B cell (primary cell): ENCODE data around the gene PWWP2B. TPM values are rescaled to one million over a fixed set of nuclear protein-coding genes. Genes with fewer than 3 reads are reported as not detected.
A peak's percentile ranks its signal among the peaks of the same experiment; 100 is the strongest.

Experiments
- ATAC-seq: fragments of 200-7000 bp; cut with Tn5 transposase; one replicate; pipeline ENCODE4 v1.10.0; 2021; ENCODE audit warnings: low read depth, mild to moderate bottlenecking, moderate number of reproducible peaks, moderate library complexity
- CTCF ChIA-PET: fragments of 350-600 bp; sonication (Branson Sonifier 250); formaldehyde crosslinking; loops from one replicate; lab custom pipeline; 2021; ENCODE audit warnings: antibody characterized with exemption, inconsistent platforms; lab: Charles Lee
- POLR2A ChIA-PET: fragments of 350-600 bp; sonication (Branson Sonifier 250); formaldehyde crosslinking; loops from one replicate; lab custom pipeline; 2021; ENCODE audit warnings: antibody characterized with exemption; lab: Charles Lee
- DNase-seq: peaks from one replicate; pipeline ENCODE4 v3.0.0; 2013
- H2AFZ ChIP-seq: 2 replicates; pipeline ENCODE4 v1.6.1; 2012; ENCODE audit warnings: mild to moderate bottlenecking, low read depth, low read length; ENCODE audit not compliant: insufficient read depth, poor library complexity, severe bottlenecking
- H3K27ac ChIP-seq, 2 donors: 1 replicate in 1 of 2; 2 replicates in 1 of 2; pipeline ENCODE4 v1.5.1; 2012 to 2013; ENCODE audit warnings: low read length in 2 of 2, mild to moderate bottlenecking in 2 of 2, moderate library complexity in 1 of 2
- H3K27me3 ChIP-seq, 4 experiments: fragments of 200-600 bp in 1 of 4; sonication (generic) in 1 of 4; replicated peaks in 1 of 4; 1 replicate in 2 of 4; 2 replicates in 2 of 4; pipeline versions ENCODE4 v1.6.1 to v1.7.0; 2013 to 2016; ENCODE audit warnings: low read length in 3 of 4, mild to moderate bottlenecking in 2 of 4, mixed read lengths in 1 of 4, moderate library complexity in 1 of 4; ENCODE audit not compliant: insufficient read depth in 4 of 4, control insufficient read depth in 3 of 4; ENCODE audit errors: control extremely low read depth in 1 of 4
- H3K36me3 ChIP-seq, 2 experiments: replicated peaks in 1 of 2; 1 replicate in 1 of 2; 2 replicates in 1 of 2; pipeline versions ENCODE4 v1.6.1 to v1.7.1; 2013; ENCODE audit warnings: low read length in 1 of 2; ENCODE audit not compliant: insufficient read depth in 2 of 2, control insufficient read depth in 1 of 2; ENCODE audit errors: control extremely low read depth in 1 of 2, extremely low read depth in 1 of 2
- H3K4me1 ChIP-seq, 2 donors: fragments of 200-600 bp in 1 of 2; sonication (generic) in 1 of 2; 1 replicate in 1 of 2; 2 replicates in 1 of 2; pipeline versions ENCODE4 v1.5.1 to v1.6.1; 2013 to 2017; ENCODE audit warnings: low read length in 2 of 2; ENCODE audit not compliant: control insufficient read depth in 2 of 2, insufficient read depth in 2 of 2
- H3K4me2 ChIP-seq: replicated peaks from 2 replicates; pipeline ENCODE3; 2012; ENCODE audit warnings: mild to moderate bottlenecking, low read depth, low read length; ENCODE audit not compliant: poor library complexity, severe bottlenecking
- H3K4me3 ChIP-seq, 5 experiments: fragments of 200-600 bp in 1 of 5; sonication (generic) in 1 of 5; 1 replicate in 3 of 5; 2 replicates in 2 of 5; pipeline versions ENCODE4 v1.5.1 to v1.7.0; 2011 to 2016; ENCODE audit warnings: low read length in 4 of 5, mild to moderate bottlenecking in 4 of 5, low read depth in 2 of 5, control low read depth in 1 of 5, moderate library complexity in 1 of 5; ENCODE audit not compliant: insufficient read depth in 1 of 5; ENCODE audit errors: control extremely low read depth in 1 of 5, extremely low read depth in 1 of 5
- H3K79me2 ChIP-seq: fragments of 200-600 bp; sonication (generic); one replicate; pipeline ENCODE4 v1.6.0; 2016; ENCODE audit warnings: low read length; ENCODE audit not compliant: control insufficient read depth, insufficient read depth
- H3K9ac ChIP-seq: fragments of 200-600 bp; sonication (generic); 2 replicates; pipeline ENCODE4 v1.6.1; 2017; ENCODE audit warnings: mild to moderate bottlenecking, low read length, moderate library complexity
- H3K9me3 ChIP-seq, 3 donors: one replicate each; pipeline versions ENCODE4 v1.6.1 to v1.7.1; 2013; ENCODE audit warnings: low read length in 2 of 3; ENCODE audit not compliant: control insufficient read depth in 2 of 3, insufficient read depth in 1 of 3; ENCODE audit errors: control extremely low read depth in 1 of 3
- H4K20me1 ChIP-seq: 2 replicates; pipeline ENCODE4 v1.6.0; 2012; ENCODE audit warnings: mild to moderate bottlenecking, low read length; ENCODE audit not compliant: insufficient read depth, control insufficient read depth, poor library complexity, severe bottlenecking
- H3K27ac Mint-ChIP-seq: one replicate; pipeline ENCODE4 v1.8.0; 2021; ENCODE audit warnings: mixed read lengths
- H3K27me3 Mint-ChIP-seq: one replicate; pipeline ENCODE4 v1.8.0; 2021; ENCODE audit warnings: mixed read lengths
- H3K4me1 Mint-ChIP-seq: one replicate; pipeline ENCODE4 v1.8.0; 2021; ENCODE audit warnings: mixed read lengths
- H3K4me3 Mint-ChIP-seq: one replicate; pipeline ENCODE4 v1.8.0; 2021; ENCODE audit warnings: mixed read lengths
- H3K9me3 Mint-ChIP-seq: one replicate; pipeline ENCODE4 v1.8.0; 2022; ENCODE audit warnings: mixed read lengths; ENCODE audit not compliant: insufficient read depth
- EZH2 ChIP-seq: IDR thresholded peaks from 2 replicates; pipeline ENCODE4 v1.6.1; 2012; ENCODE audit warnings: borderline replicate concordance, low read depth, mild to moderate bottlenecking, moderate library complexity, low read length; ENCODE audit not compliant: insufficient read depth, poor library complexity, severe bottlenecking
- WGBS: methylation state at CpG from one replicate; pipeline ENCODE4 v1.1.5; 2013; ENCODE audit warnings: missing lambda C conversion rate; ENCODE audit not compliant: insufficient coverage; 5-methylcytosine and 5-hydroxymethylcytosine counted together
- intact Hi-C: fragments of 100-400 bp; cut with micrococcal nuclease; formaldehyde crosslinking; loops from one replicate; pipeline ENCODE4 v1.10.0; 2022
- polyA plus RNA-seq: library from polyadenylated mRNA; depleted of rRNA; stranded (reverse); fragments of >200 nt; gene quantifications from 2 replicates; pipeline ENCODE4 v1.2.3, GENCODE V29; 2012
- total RNA-seq, 2 donors: library from RNA; stranded (reverse); fragments of 120-200 nt in 1 of 2; gene quantifications; 1 replicate in 1 of 2; 2 replicates in 1 of 2; pipeline versions ENCODE4 v1.2.3 to v1.2.4, GENCODE V29; 2013 to 2022
- TF ChIP-seq, protein P1 (sequence below): fragments of 200-600 bp; IDR thresholded peaks from one replicate; pipeline ENCODE4 v1.8.0; 2022; ENCODE audit warnings: antibody characterized with exemption, mild to moderate bottlenecking

Gene PWWP2B
- total and polyA plus RNA-seq, 2 donors (not counting 1 experiment from before 2014, with no cell fraction given), result 13.6 to 34.4 TPM

DNA sequence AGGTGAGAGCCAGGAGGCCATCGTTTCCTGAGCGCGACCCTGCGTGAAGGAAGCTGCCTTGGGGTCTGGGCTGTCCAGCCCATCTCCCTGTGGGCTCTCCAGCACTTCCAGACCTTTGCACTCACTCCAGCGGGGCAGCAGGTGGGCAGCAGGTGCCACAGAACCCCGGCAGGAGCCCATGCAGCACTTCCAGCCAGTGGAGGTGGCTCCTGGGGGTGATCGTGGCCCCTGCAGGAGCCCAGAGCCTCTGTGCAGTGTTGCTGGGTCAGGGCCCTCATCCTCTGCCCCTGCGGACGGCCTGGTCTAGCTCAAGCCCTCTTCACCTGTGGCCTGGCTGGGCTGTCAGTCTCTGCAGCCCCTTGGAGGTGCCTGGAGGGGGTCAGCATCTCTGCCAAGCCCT is 59.9 kb downstream of the PWWP2B start:
- H3K79me2 ChIP-seq, result no peaks in the 10 kb centered on the region
- ATAC-seq, result no peak
- H3K27me3 ChIP-seq, result peaks cover 0 to 5% (median 0%) of the 10 kb centered on the region in 4 experiments
- WGBS, result 88% methylated on average over 7 of the region's 9 CpGs
- H3K4me1 Mint-ChIP-seq, result peaks cover 16% of the 10 kb centered on the region
- H4K20me1 ChIP-seq, result no peaks in the 10 kb centered on the region
- H3K9ac ChIP-seq, result no peak overlapping the region
- H3K27me3 Mint-ChIP-seq, result no peaks in the 10 kb centered on the region
- no peak overlapping the region for H3K4me3 Mint-ChIP-seq
- no peak overlapping the region for H3K27ac ChIP-seq
- no peak overlapping the region for H3K4me3 ChIP-seq
- intact Hi-C loops, result loop anchor here (10.0 kb wide), 1 partner anchor 572 kb away; no protein-coding TSS in a partner anchor
- CTCF ChIA-PET, result interaction anchor here (1.1 to 5.0 kb wide), 3 partner anchors 94 to 177 kb away, joined by 3 to 59 read pairs (median 3); no protein-coding TSS in a partner anchor
- POLR2A ChIA-PET, result no interaction called here
- TF ChIP-seq, protein P1, sequence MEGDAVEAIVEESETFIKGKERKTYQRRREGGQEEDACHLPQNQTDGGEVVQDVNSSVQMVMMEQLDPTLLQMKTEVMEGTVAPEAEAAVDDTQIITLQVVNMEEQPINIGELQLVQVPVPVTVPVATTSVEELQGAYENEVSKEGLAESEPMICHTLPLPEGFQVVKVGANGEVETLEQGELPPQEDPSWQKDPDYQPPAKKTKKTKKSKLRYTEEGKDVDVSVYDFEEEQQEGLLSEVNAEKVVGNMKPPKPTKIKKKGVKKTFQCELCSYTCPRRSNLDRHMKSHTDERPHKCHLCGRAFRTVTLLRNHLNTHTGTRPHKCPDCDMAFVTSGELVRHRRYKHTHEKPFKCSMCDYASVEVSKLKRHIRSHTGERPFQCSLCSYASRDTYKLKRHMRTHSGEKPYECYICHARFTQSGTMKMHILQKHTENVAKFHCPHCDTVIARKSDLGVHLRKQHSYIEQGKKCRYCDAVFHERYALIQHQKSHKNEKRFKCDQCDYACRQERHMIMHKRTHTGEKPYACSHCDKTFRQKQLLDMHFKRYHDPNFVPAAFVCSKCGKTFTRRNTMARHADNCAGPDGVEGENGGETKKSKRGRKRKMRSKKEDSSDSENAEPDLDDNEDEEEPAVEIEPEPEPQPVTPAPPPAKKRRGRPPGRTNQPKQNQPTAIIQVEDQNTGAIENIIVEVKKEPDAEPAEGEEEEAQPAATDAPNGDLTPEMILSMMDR, result no peak
- no peak for TF ChIP-seq EZH2
- no peaks in the 10 kb centered on the region for H3K36me3 ChIP-seq
- no peak overlapping the region for H3K4me2 ChIP-seq
- H3K27ac Mint-ChIP-seq, result no peak overlapping the region
- peaks cover 20 to 21% of the 10 kb centered on the region in 2 donors for H3K4me1 ChIP-seq
- no peaks in the 10 kb centered on the region for H3K9me3 Mint-ChIP-seq
- no peaks in the 10 kb centered on the region for H3K9me3 ChIP-seq
- H2AFZ ChIP-seq, result no peak overlapping the region
- DNase-seq, result no peak

DNA sequence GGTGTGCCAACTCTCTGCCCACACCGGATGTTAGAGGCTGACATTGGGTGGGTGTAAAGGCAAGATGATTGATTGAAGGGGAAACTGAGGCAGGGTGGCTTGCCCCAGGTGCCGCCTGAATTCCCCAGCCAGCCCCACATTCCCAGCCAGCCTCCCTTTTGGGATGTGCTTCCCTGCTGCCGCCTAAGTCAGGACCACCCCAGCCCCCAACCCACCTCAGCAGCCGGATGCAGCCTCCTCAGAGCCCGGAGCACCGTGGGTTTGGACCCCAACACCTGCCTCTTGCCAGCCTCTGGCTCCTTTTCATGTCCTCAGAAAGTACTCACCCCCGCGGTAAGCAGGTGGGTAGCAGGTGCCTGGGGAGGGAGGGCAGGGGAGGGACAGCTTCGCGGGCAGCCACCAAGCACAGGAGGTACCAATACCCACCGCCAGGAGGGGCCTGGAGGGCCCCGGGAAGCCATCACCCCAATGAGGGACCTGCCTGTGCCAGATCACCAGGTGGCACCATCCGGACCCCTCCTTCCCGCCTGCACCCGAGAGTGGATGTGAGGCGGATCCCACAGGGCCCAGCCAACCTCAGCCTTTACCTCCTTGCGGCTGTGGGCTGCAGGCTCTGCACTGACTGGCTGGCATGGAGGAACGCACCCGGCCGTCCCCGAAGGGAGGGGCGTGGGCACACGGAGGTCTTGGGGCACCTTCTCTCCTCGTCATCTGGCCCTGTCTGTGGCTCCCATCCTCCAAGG is 60.5 kb downstream of the PWWP2B start:
- 85% methylated on average over 21 of the region's 24 CpGs for WGBS
- intact Hi-C loops, result loop anchor here (10.0 kb wide), 1 partner anchor 573 kb away; no protein-coding TSS in a partner anchor
- H3K4me1 Mint-ChIP-seq, result peaks cover 10% of the 10 kb centered on the region
- H3K4me3 ChIP-seq, result no peak overlapping the region
- H3K9me3 ChIP-seq, result no peaks in the 10 kb centered on the region
- no peaks in the 10 kb centered on the region for H3K27me3 Mint-ChIP-seq
- no peaks in the 10 kb centered on the region for H3K79me2 ChIP-seq
- no peaks in the 10 kb centered on the region for H3K9me3 Mint-ChIP-seq
- no peak overlapping the region for H3K4me2 ChIP-seq
- H3K4me1 ChIP-seq, result peaks cover 14 to 15% of the 10 kb centered on the region in 2 donors
- no peak for TF ChIP-seq EZH2
- TF ChIP-seq, protein P1, result no peak
- ATAC-seq (no peak), DNase-seq (peak; percentile 56)
- H3K27me3 ChIP-seq, result peaks cover 0 to 5% (median 0%) of the 10 kb centered on the region in 4 experiments
- no peak overlapping the region for H3K9ac ChIP-seq
- H3K36me3 ChIP-seq, result no peaks in the 10 kb centered on the region
- ChIA-PET CTCF (interaction anchor here (1.4 to 5.0 kb wide), 6 partner anchors 23 to 186 kb away, joined by 3 to 59 read pairs (median 6); no protein-coding TSS in a partner anchor), POLR2A (no interaction called here)
- H4K20me1 ChIP-seq, result no peaks in the 10 kb centered on the region
- H3K4me3 Mint-ChIP-seq, result no peak overlapping the region
- no peak overlapping the region for H2AFZ ChIP-seq
- H3K27ac ChIP-seq, result no peak overlapping the region
- no peak overlapping the region for H3K27ac Mint-ChIP-seq
